Esophagus muscularis mucosa (tissue), 3 donors: ENCODE data around the gene WWOX.

Source experiments
- POLR2A ChIP-seq: fragments of 450-650 bp; IDR thresholded peaks from one replicate; pipeline ENCODE4 v1.6.1; 2017; ENCODE audit warnings: antibody characterized with exemption, moderate library complexity, mild to moderate bottlenecking, low read depth
- POLR2AphosphoS5 ChIP-seq, 2 donors: sonication (generic); formaldehyde crosslinking; IDR thresholded peaks; one replicate each; pipeline ENCODE4 v1.6.1; 2017; ENCODE audit warnings: antibody characterized with exemption in 2 of 2
- TF ChIP-seq, protein P1 (sequence below), 3 experiments: fragments of 200-600 bp in 2 of 3; fragments of 450-650 bp in 1 of 3; sonication (generic) in 2 of 3; IDR thresholded peaks; one replicate each; pipeline ENCODE4 v1.5.1; 2017 to 2019; ENCODE audit warnings: antibody characterized with exemption in 3 of 3, mild to moderate bottlenecking in 2 of 3, moderate library complexity in 1 of 3

DNA sequence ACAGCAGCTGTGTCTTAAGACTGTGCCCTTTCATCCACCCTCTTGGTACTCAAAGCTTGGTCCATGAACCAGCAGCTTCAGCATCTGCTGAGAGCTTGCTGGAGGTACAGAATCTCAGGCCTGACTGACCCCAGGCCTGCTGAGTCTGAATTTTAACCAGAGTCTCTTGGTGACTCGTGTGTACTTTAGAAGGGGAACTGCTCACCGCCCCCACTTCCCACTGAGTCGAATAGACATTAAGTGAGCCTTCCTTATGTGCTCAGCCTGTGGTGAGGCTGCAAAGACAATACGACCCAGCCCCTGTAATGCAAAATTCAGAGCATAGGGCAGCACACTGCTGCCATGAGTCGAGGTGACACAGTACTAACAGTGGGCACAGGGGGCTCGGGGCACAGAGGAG lies 662.8 kb downstream of the WWOX start:
- TF ChIP-seq, protein P1, sequence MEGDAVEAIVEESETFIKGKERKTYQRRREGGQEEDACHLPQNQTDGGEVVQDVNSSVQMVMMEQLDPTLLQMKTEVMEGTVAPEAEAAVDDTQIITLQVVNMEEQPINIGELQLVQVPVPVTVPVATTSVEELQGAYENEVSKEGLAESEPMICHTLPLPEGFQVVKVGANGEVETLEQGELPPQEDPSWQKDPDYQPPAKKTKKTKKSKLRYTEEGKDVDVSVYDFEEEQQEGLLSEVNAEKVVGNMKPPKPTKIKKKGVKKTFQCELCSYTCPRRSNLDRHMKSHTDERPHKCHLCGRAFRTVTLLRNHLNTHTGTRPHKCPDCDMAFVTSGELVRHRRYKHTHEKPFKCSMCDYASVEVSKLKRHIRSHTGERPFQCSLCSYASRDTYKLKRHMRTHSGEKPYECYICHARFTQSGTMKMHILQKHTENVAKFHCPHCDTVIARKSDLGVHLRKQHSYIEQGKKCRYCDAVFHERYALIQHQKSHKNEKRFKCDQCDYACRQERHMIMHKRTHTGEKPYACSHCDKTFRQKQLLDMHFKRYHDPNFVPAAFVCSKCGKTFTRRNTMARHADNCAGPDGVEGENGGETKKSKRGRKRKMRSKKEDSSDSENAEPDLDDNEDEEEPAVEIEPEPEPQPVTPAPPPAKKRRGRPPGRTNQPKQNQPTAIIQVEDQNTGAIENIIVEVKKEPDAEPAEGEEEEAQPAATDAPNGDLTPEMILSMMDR (IDR thresholded peaks at IDR 0.05) = no peak
- TF ChIP-seq POLR2AphosphoS5 (IDR thresholded peaks at IDR 0.05) (no peak), POLR2A (no peak)
